Astrocyte (in vitro differentiated cells and primary cell): ENCODE data around the gene PTPRD.

Experiments used
- CTCF ChIP-seq: IDR thresholded peaks from 2 replicates; pipeline ENCODE4 v1.5.1; 2011; ENCODE audit warnings: low read depth, mild to moderate bottlenecking, inconsistent platforms, low read length, moderate library complexity; ENCODE audit not compliant: insufficient read depth
- EZH2 ChIP-seq: IDR thresholded peaks from 2 replicates; pipeline ENCODE4 v1.6.1; 2012; ENCODE audit warnings: mild to moderate bottlenecking, low read length, inconsistent platforms; ENCODE audit not compliant: insufficient read depth

GRCh38 chr9:10032166-10032565 is 580.6 kb downstream of the PTPRD start:
- TF ChIP-seq CTCF (no peak), EZH2 (no peak)
